H9 (cell line): ENCODE data around the gene PI4KB. TPM values are rescaled to one million over a fixed set of nuclear protein-coding genes. Genes with fewer than 3 reads are reported as not detected.

Experiments used
- DNase-seq: peaks from one replicate; pipeline ENCODE4 v3.0.0-alpha.2; 2017
- H2AFZ ChIP-seq: one replicate; pipeline ENCODE4 v1.6.1; 2013; ENCODE audit warnings: mild to moderate bottlenecking, low read length, control low read depth, moderate library complexity
- H2AK5ac ChIP-seq: 2 replicates; pipeline ENCODE4 v1.6.1; 2013; ENCODE audit warnings: low read length, control low read depth, mixed read lengths; ENCODE audit not compliant: insufficient read length
- H2BK120ac ChIP-seq: one replicate; pipeline ENCODE4 v1.6.1; 2013; ENCODE audit warnings: low read depth, mild to moderate bottlenecking, low read length, control low read depth, inconsistent platforms; ENCODE audit not compliant: poor library complexity, severe bottlenecking
- H2BK12ac ChIP-seq: 2 replicates; pipeline ENCODE4 v1.6.1; 2013; ENCODE audit warnings: low read length, control low read depth, mixed read lengths, low read depth; ENCODE audit not compliant: insufficient read length
- H2BK15ac ChIP-seq: 2 replicates; pipeline ENCODE4 v1.6.1; 2013; ENCODE audit warnings: low read depth, low read length, control low read depth
- H2BK20ac ChIP-seq: one replicate; pipeline ENCODE4 v1.6.1; 2013; ENCODE audit warnings: low read depth, mild to moderate bottlenecking, low read length, control low read depth, inconsistent platforms; ENCODE audit not compliant: poor library complexity, severe bottlenecking
- H2BK5ac ChIP-seq: 2 replicates; pipeline ENCODE4 v1.6.1; 2013; ENCODE audit warnings: low read length, control low read depth, mixed read lengths; ENCODE audit not compliant: insufficient read length
- H3K14ac ChIP-seq: 2 replicates; pipeline ENCODE4 v1.6.1; 2013; ENCODE audit warnings: low read length, control low read depth; ENCODE audit not compliant: insufficient read depth
- H3K18ac ChIP-seq: 2 replicates; pipeline ENCODE4 v1.6.1; 2013; ENCODE audit warnings: low read depth, mild to moderate bottlenecking, mixed read lengths, low read length, control low read depth; ENCODE audit not compliant: insufficient read length
- H3K23ac ChIP-seq: 2 replicates; pipeline ENCODE4 v1.6.1; 2013; ENCODE audit warnings: low read length, control low read depth, mixed read lengths, low read depth; ENCODE audit not compliant: insufficient read length
- H3K23me2 ChIP-seq: 2 replicates; pipeline ENCODE4 v1.6.1; 2013; ENCODE audit warnings: low read depth, mild to moderate bottlenecking, mixed read lengths, low read length, control low read depth; ENCODE audit not compliant: insufficient read length, poor library complexity, severe bottlenecking
- H3K27ac ChIP-seq: 2 replicates; pipeline ENCODE4 v1.5.1; 2013; ENCODE audit warnings: low read length, control low read depth, mixed read lengths, low read depth; ENCODE audit not compliant: insufficient read length
- H3K27me3 ChIP-seq: 2 replicates; pipeline ENCODE4 v1.6.1; 2013; ENCODE audit warnings: low read length, control low read depth, inconsistent platforms; ENCODE audit not compliant: insufficient read depth
- H3K4ac ChIP-seq: 2 replicates; pipeline ENCODE4 v1.6.1; 2013; ENCODE audit warnings: low read depth, mild to moderate bottlenecking, control low read depth, inconsistent platforms, low read length, moderate library complexity
- H3K4me1 ChIP-seq: 2 replicates; pipeline ENCODE4 v1.6.1; 2013; ENCODE audit warnings: low read length, control low read depth, inconsistent platforms; ENCODE audit not compliant: insufficient read depth
- H3K4me2 ChIP-seq: 2 replicates; pipeline ENCODE4 v1.6.1; 2013; ENCODE audit warnings: low read length, control low read depth, mixed read lengths; ENCODE audit not compliant: insufficient read length, insufficient read depth
- H3K56ac ChIP-seq: 2 replicates; pipeline ENCODE4 v1.6.1; 2013; ENCODE audit warnings: low read depth, mild to moderate bottlenecking, mixed read lengths, low read length, control low read depth; ENCODE audit not compliant: insufficient read length
- H3K79me1 ChIP-seq: 2 replicates; pipeline ENCODE4 v1.6.1; 2013; ENCODE audit warnings: low read depth, mild to moderate bottlenecking, moderate library complexity, low read length, control low read depth, inconsistent platforms; ENCODE audit not compliant: insufficient read depth, poor library complexity, severe bottlenecking
- H3K79me2 ChIP-seq: 2 replicates; pipeline ENCODE4 v1.6.1; 2013; ENCODE audit warnings: low read length, control low read depth, inconsistent platforms; ENCODE audit not compliant: insufficient read depth
- H3K9ac ChIP-seq: 2 replicates; pipeline ENCODE4 v1.6.1; 2013; ENCODE audit warnings: low read length, control low read depth, mixed read lengths; ENCODE audit not compliant: insufficient read length; ENCODE audit errors: extremely low read depth
- H3K9me3 ChIP-seq: one replicate; pipeline ENCODE4 v1.6.1; 2013; ENCODE audit warnings: low read depth, low read length, inconsistent platforms; ENCODE audit not compliant: control insufficient read depth
- H3T11ph ChIP-seq: one replicate; pipeline ENCODE4 v1.6.1; 2013; ENCODE audit warnings: mild to moderate bottlenecking, low read length, control low read depth, inconsistent platforms
- H4K20me1 ChIP-seq: one replicate; pipeline ENCODE4 v1.6.1; 2013; ENCODE audit not compliant: control insufficient read depth, insufficient read length, insufficient read depth
- H4K5ac ChIP-seq: 2 replicates; pipeline ENCODE4 v1.6.1; 2013; ENCODE audit warnings: low read depth, mild to moderate bottlenecking, mixed read lengths, low read length, control low read depth; ENCODE audit not compliant: insufficient read length
- H4K8ac ChIP-seq: replicated peaks from 2 replicates; pipeline ENCODE4 v1.6.1; 2013; ENCODE audit warnings: low read length, control low read depth, mixed read lengths, low read depth; ENCODE audit not compliant: insufficient read length
- H4K91ac ChIP-seq: 2 replicates; pipeline ENCODE4 v1.6.1; 2013; ENCODE audit warnings: low read depth, mild to moderate bottlenecking, moderate library complexity, mixed read lengths, low read length, control low read depth; ENCODE audit not compliant: insufficient read length
- H3K27ac Mint-ChIP-seq, 3 experiments: 2 replicates in 2 of 3; 3 replicates in 1 of 3; pipeline ENCODE4 v1.8.0; 2020 to 2021; ENCODE audit warnings: mixed read lengths in 3 of 3, mild to moderate bottlenecking in 1 of 3, moderate library complexity in 1 of 3
- H3K27me3 Mint-ChIP-seq: 2 replicates; pipeline ENCODE4 v1.8.0; 2021; ENCODE audit warnings: low read depth, mild to moderate bottlenecking, moderate library complexity, mixed read lengths
- H3K36me3 Mint-ChIP-seq, 3 experiments: 2 replicates in 2 of 3; 3 replicates in 1 of 3; pipeline ENCODE4 v1.8.0; 2020 to 2021; ENCODE audit warnings: low read depth in 3 of 3, mixed read lengths in 3 of 3; ENCODE audit not compliant: insufficient read depth in 1 of 3
- H3K4me1 Mint-ChIP-seq, 2 experiments: 2 replicates each; pipeline ENCODE4 v1.8.0; 2020; ENCODE audit warnings: mixed read lengths in 2 of 2
- H3K4me3 Mint-ChIP-seq, 2 experiments: 2 replicates in 1 of 2; 3 replicates in 1 of 2; pipeline ENCODE4 v1.8.0; 2020 to 2021; ENCODE audit warnings: mild to moderate bottlenecking in 2 of 2, mixed read lengths in 2 of 2, moderate library complexity in 1 of 2
- H3K9me3 Mint-ChIP-seq, 2 experiments: 2 replicates in 1 of 2; 3 replicates in 1 of 2; pipeline ENCODE4 v1.8.0; 2020; ENCODE audit warnings: mild to moderate bottlenecking in 2 of 2, mixed read lengths in 2 of 2, moderate library complexity in 1 of 2
- WGBS: extraction: QIAGEN DNeasy Blood & Tissue Kit; methylation state at CpG from one replicate; pipeline ENCODE4 v1.1.7; 2013; ENCODE audit warnings: missing lambda C conversion rate, low lambda C conversion rate, mixed read lengths; ENCODE audit not compliant: insufficient read length; ENCODE audit errors: extremely low coverage; 5-methylcytosine and 5-hydroxymethylcytosine counted together
- total RNA-seq: library from RNA; stranded (reverse); gene quantifications from 2 replicates; pipeline ENCODE4 v1.2.1, GENCODE V29; 2021
- TF ChIP-seq, protein P1 (sequence below): fragments of 200-600 bp; sonication (generic); conservative IDR thresholded peaks from 3 replicates; pipeline ENCODE4 v1.8.0; 2021; ENCODE audit warnings: antibody characterized with exemption, mild to moderate bottlenecking

The PI4KB gene
- total RNA-seq, 1 experiment from 2014 or later, result 39.1 TPM

DNA sequence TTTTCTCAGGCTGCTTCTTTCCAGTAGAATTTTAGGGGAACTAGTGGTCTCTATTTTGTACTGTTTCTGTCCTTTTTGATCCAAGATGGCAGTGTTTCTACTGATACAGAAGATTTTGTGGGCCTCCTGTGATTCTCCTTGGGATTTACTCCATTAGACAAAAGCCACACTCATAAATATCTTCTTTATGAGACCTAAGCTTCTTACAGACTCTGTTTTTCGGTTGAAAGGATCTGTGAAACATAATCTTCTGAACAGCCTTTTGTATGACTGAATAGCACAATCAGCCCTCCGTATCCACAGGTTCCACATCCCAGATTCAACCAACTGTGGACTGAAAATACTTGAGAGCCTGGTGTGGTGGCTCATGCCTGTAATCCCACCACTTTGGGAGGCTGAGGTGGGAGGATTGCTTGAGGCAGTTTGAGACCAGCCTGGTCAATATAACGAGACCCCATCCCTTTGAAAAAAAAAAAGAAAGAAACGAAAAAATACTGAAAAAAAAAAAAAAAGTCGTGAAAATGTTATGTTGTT lies 83.5 kb downstream of the PI4KB start:
- Histone ChIP-seq H4K8ac (no peak overlapping the region), H3K18ac (no peak overlapping the region), H3K79me1 (no peaks in the 10 kb centered on the region), H4K20me1 (no peaks in the 10 kb centered on the region), H4K91ac (no peak overlapping the region), H2BK5ac (no peak overlapping the region), H3K9me3 (no peaks in the 10 kb centered on the region), H2BK15ac (no peak overlapping the region), H3K23ac (no peak overlapping the region), H3K14ac (no peak overlapping the region), H3T11ph (no peak overlapping the region), H3K4ac (no peak overlapping the region), H3K27ac (no peak overlapping the region), H3K23me2 (no peaks in the 10 kb centered on the region), H3K56ac (no peak overlapping the region), H2BK120ac (no peak overlapping the region), H2BK12ac (no peak overlapping the region), H2AK5ac (no peak overlapping the region), H4K5ac (no peak overlapping the region), H3K4me1 (no peaks in the 10 kb centered on the region), H3K79me2 (no peaks in the 10 kb centered on the region), H2BK20ac (no peak overlapping the region), H3K9ac (no peak overlapping the region), H2AFZ (no peak overlapping the region), H3K27me3 (no peaks in the 10 kb centered on the region), H3K4me2 (no peak overlapping the region)
- no peak for DNase-seq
- Mint-ChIP-seq H3K27ac (no peak overlapping the region), H3K36me3 (peaks cover 56 to 98% (median 93%) of the 10 kb centered on the region in 3 experiments), H3K4me3 (no peak overlapping the region), H3K4me1 (no peaks in the 10 kb centered on the region), H3K9me3 (no peaks in the 10 kb centered on the region), H3K27me3 (no peaks in the 10 kb centered on the region)
- no CpG with 5 or more reads among the region's 5 CpGs for WGBS
- TF ChIP-seq, protein P1, sequence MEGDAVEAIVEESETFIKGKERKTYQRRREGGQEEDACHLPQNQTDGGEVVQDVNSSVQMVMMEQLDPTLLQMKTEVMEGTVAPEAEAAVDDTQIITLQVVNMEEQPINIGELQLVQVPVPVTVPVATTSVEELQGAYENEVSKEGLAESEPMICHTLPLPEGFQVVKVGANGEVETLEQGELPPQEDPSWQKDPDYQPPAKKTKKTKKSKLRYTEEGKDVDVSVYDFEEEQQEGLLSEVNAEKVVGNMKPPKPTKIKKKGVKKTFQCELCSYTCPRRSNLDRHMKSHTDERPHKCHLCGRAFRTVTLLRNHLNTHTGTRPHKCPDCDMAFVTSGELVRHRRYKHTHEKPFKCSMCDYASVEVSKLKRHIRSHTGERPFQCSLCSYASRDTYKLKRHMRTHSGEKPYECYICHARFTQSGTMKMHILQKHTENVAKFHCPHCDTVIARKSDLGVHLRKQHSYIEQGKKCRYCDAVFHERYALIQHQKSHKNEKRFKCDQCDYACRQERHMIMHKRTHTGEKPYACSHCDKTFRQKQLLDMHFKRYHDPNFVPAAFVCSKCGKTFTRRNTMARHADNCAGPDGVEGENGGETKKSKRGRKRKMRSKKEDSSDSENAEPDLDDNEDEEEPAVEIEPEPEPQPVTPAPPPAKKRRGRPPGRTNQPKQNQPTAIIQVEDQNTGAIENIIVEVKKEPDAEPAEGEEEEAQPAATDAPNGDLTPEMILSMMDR, result no peak
